Spleen (tissue), 7 donors: ENCODE results near the gene MEAK7.

Experiments used
- POLR2A ChIP-seq, 3 donors: fragments of 450-650 bp; IDR thresholded peaks; one replicate each; pipeline ENCODE4 v1.5.1; 2017; ENCODE audit warnings: antibody characterized with exemption in 3 of 3, mild to moderate bottlenecking in 1 of 3
- TF ChIP-seq, protein P1 (sequence below), 11 experiments: fragments of 200-600 bp in 7 of 11; fragments of 450-650 bp in 4 of 11; sonication (generic) in 4 of 11; IDR thresholded peaks in 8 of 11; conservative IDR thresholded peaks in 3 of 11; 1 replicate in 7 of 11; 2 replicates in 4 of 11; pipeline versions ENCODE4 v1.4.0 to v1.8.0; 2016 to 2021; ENCODE audit warnings: antibody characterized with exemption in 11 of 11, inconsistent platforms in 4 of 11, mild to moderate bottlenecking in 1 of 11
- donor health status: DM: no; HTN: no; CAD: no; lungs with moderate emphysema.
- donor health status: DM: no; HTN: no; CAD: no.
- donor health status: DM: no; HTN: no; CAD: no.

DNA sequence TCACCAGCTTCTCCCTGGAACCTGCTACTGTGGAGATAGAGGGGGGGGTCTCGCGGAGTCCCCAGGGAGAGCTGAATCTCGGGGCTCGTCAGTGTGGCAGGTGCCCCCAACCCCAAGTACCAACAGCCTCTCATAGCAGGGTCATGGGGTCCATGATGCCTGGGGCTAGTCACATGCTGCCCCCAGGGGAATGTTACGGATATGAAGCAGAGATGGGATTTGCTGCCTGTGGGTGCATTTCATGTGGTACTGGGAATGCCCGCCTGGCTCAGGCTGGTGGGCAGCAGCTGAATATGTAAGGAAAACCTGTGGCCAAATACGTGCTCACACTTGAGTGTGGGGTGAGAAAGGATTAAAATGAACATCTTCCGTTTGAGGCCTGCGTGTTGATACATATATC is 49.4 kb downstream of the MEAK7 start:
- no peak for TF ChIP-seq POLR2A (IDR thresholded peaks at IDR 0.05)
- TF ChIP-seq, protein P1, sequence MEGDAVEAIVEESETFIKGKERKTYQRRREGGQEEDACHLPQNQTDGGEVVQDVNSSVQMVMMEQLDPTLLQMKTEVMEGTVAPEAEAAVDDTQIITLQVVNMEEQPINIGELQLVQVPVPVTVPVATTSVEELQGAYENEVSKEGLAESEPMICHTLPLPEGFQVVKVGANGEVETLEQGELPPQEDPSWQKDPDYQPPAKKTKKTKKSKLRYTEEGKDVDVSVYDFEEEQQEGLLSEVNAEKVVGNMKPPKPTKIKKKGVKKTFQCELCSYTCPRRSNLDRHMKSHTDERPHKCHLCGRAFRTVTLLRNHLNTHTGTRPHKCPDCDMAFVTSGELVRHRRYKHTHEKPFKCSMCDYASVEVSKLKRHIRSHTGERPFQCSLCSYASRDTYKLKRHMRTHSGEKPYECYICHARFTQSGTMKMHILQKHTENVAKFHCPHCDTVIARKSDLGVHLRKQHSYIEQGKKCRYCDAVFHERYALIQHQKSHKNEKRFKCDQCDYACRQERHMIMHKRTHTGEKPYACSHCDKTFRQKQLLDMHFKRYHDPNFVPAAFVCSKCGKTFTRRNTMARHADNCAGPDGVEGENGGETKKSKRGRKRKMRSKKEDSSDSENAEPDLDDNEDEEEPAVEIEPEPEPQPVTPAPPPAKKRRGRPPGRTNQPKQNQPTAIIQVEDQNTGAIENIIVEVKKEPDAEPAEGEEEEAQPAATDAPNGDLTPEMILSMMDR (IDR thresholded peaks at IDR 0.05 in 8 of 11, conservative IDR thresholded peaks at IDR 0.05 in 3 of 11), result no peak
